ENCODE results near the gene PUS7.

- TF ChIP-seq CTCF (IDR thresholded peaks at IDR 0.05): no peak
- TF ChIP-seq ZFX (IDR thresholded peaks at IDR 0.05; ENCODE audit: borderline replicate concordance): no peak
These were observed 52.0 kb downstream of the PUS7 start for GRCh38 chr7:105470090-105470489.
